Endothelial cell of umbilical vein (primary cell): Measurements from ENCODE around the gene CBL. TPM values are rescaled to one million over a fixed set of nuclear protein-coding genes. Genes with fewer than 3 reads are reported as not detected.

Source experiments
- BruUV-seq: library from RNA; stranded (reverse); fragments of 400-500 nt; replicated peaks from 2 replicates; lab custom pipeline; 2021; lab: Mats Ljungman, UMichigan
- CTCF ChIA-PET: fragments of 300-600, 350-600 bp; sonication (Branson Sonifier 250); formaldehyde crosslinking; loops from one replicate; lab custom pipeline; 2021; ENCODE audit warnings: antibody characterized with exemption, inconsistent platforms; lab: Charles Lee
- POLR2A ChIA-PET: fragments of 300-600, 350-600 bp; sonication (Branson Sonifier 250); formaldehyde crosslinking; loops from one replicate; lab custom pipeline; 2021; ENCODE audit warnings: antibody characterized with exemption, inconsistent platforms; lab: Charles Lee
- DNase-seq: peaks from one replicate; pipeline ENCODE4 v3.0.0-alpha.2; 2011; ENCODE audit warnings: low read depth, low spot score
- FAIRE-seq: peaks from 2 replicates; lab custom pipeline; 2011; peaks lifted over from hg19 to GRCh38; lab: Jason Lieb, UNC
- H2AFZ ChIP-seq: 2 replicates; pipeline ENCODE4 v1.6.0; 2012; ENCODE audit warnings: low read depth, low read length, control low read depth, inconsistent platforms
- H3K27ac ChIP-seq: 2 replicates; pipeline ENCODE4 v1.5.1; 2011; ENCODE audit warnings: low read depth, mild to moderate bottlenecking, control low read depth, low read length, moderate library complexity; ENCODE audit not compliant: insufficient read depth
- H3K27me3 ChIP-seq, 2 experiments: 2 replicates each; pipeline versions ENCODE4 v1.6.0 to v1.6.1; 2011; ENCODE audit warnings: low read length in 2 of 2, mixed read lengths in 1 of 2; ENCODE audit not compliant: control insufficient read depth in 2 of 2, insufficient read depth in 2 of 2
- H3K36me3 ChIP-seq, 2 experiments: 2 replicates in 1 of 2; 3 replicates in 1 of 2; pipeline ENCODE4 v1.5.1; 2011; ENCODE audit warnings: low read length in 2 of 2, mild to moderate bottlenecking in 1 of 2, moderate library complexity in 1 of 2; ENCODE audit not compliant: control insufficient read depth in 2 of 2, insufficient read depth in 2 of 2; ENCODE audit errors: extremely low read depth in 1 of 2
- H3K4me1 ChIP-seq: 3 replicates; pipeline ENCODE4 v1.5.1; 2011; ENCODE audit warnings: mild to moderate bottlenecking, low read length; ENCODE audit not compliant: control insufficient read depth, insufficient read depth; ENCODE audit errors: extremely low read depth
- H3K4me2 ChIP-seq: 2 replicates; pipeline ENCODE4 v1.6.1; 2011; ENCODE audit warnings: low read length, control low read depth, mixed read lengths; ENCODE audit not compliant: insufficient read depth
- H3K4me3 ChIP-seq, 3 experiments: fragments of 200-600 bp in 1 of 3; sonication (generic), shearing (Covaris generic) in 1 of 3; replicated peaks in 1 of 3; 2 replicates each; pipeline ENCODE4 v1.5.1; 2011 to 2016; ENCODE audit warnings: control low read depth in 3 of 3, low read length in 3 of 3, mild to moderate bottlenecking in 2 of 3, inconsistent platforms in 1 of 3, low read depth in 1 of 3, moderate library complexity in 1 of 3; ENCODE audit not compliant: insufficient read depth in 1 of 3
- H3K79me2 ChIP-seq: 2 replicates; pipeline ENCODE4 v1.6.0; 2012; ENCODE audit warnings: low read length, inconsistent platforms; ENCODE audit not compliant: control insufficient read depth, insufficient read depth
- H3K9ac ChIP-seq: replicated peaks from 2 replicates; pipeline ENCODE3; 2011; ENCODE audit warnings: low read length, control low read depth; ENCODE audit not compliant: insufficient read depth; ENCODE audit errors: extremely low read depth
- H3K9me1 ChIP-seq: replicated peaks from 3 replicates; pipeline ENCODE4 v1.6.0; 2011; ENCODE audit warnings: mild to moderate bottlenecking, low read length; ENCODE audit not compliant: control insufficient read depth, insufficient read depth; ENCODE audit errors: extremely low read depth
- H3K9me3 ChIP-seq: replicated peaks from 2 replicates; pipeline ENCODE4 v1.5.1; 2012; ENCODE audit warnings: low read length, inconsistent platforms; ENCODE audit not compliant: control insufficient read depth, insufficient read depth
- H4K20me1 ChIP-seq: replicated peaks from 2 replicates; pipeline ENCODE3; 2011; ENCODE audit warnings: mild to moderate bottlenecking, low read length; ENCODE audit not compliant: control insufficient read depth, insufficient read depth; ENCODE audit errors: extremely low read depth
- CTCF ChIP-seq, 2 donors: IDR thresholded peaks; 1 replicate in 1 of 2; 2 replicates in 1 of 2; pipeline ENCODE4 v1.5.1; 2011; ENCODE audit warnings: low read length in 2 of 2, mild to moderate bottlenecking in 2 of 2, moderate library complexity in 2 of 2, control low read depth in 1 of 2, inconsistent platforms in 1 of 2, low read depth in 1 of 2; ENCODE audit not compliant: insufficient read depth in 1 of 2; ENCODE audit errors: extremely low read depth in 1 of 2
- EZH2 ChIP-seq: IDR thresholded peaks from 2 replicates; pipeline ENCODE4 v1.6.1; 2012; ENCODE audit warnings: borderline replicate concordance, low read depth, mild to moderate bottlenecking, moderate library complexity, low read length, inconsistent platforms; ENCODE audit not compliant: severe bottlenecking
- FOS ChIP-seq: IDR thresholded peaks from 2 replicates; pipeline ENCODE4 v1.6.1; 2011; ENCODE audit warnings: mild to moderate bottlenecking, low read length, moderate library complexity, borderline replicate concordance; ENCODE audit not compliant: insufficient read depth
- GATA2 ChIP-seq: IDR thresholded peaks from 2 replicates; pipeline ENCODE4 v1.7.0; 2011; ENCODE audit warnings: low read depth, mild to moderate bottlenecking, moderate library complexity, mixed read lengths, low read length; ENCODE audit not compliant: insufficient read length, insufficient read depth
- JUN ChIP-seq: IDR thresholded peaks from 2 replicates; pipeline ENCODE4 v1.6.1; 2011; ENCODE audit warnings: borderline replicate concordance, low read depth; ENCODE audit not compliant: insufficient read length, insufficient read depth
- MAX ChIP-seq: IDR thresholded peaks from 2 replicates; pipeline ENCODE4 v1.6.1; 2011; ENCODE audit not compliant: insufficient read depth, insufficient read length
- MYC ChIP-seq: IDR thresholded peaks from one replicate; pipeline ENCODE4 v1.6.1; 2011; ENCODE audit warnings: mild to moderate bottlenecking, low read depth, low read length
- POLR2A ChIP-seq: IDR thresholded peaks from 2 replicates; pipeline ENCODE4 v1.6.1; 2012; ENCODE audit warnings: low read depth, mild to moderate bottlenecking, control low read depth, low read length
- POLR2AphosphoS5 ChIP-seq: IDR thresholded peaks from 2 replicates; pipeline ENCODE4 v1.6.1; 2012; ENCODE audit warnings: low read depth, mild to moderate bottlenecking, control low read depth, low read length, moderate library complexity; ENCODE audit not compliant: insufficient read depth
- dilution Hi-C: fragments of 300-500 bp; cut with MboI; formaldehyde crosslinking; loops from one replicate; pipeline ENCODE4 v1.15.0; 2019; ENCODE audit warnings: low sequenced_read_pairs; ENCODE audit not compliant: extremely low pct_ligation_motif_present
- intact Hi-C: fragments of 100-400 bp; cut with micrococcal nuclease; formaldehyde crosslinking; loops from one replicate; pipeline ENCODE4 v1.10.0; 2022
- polyA plus RNA-seq, 4 experiments: library from polyadenylated mRNA; depleted of rRNA in 3 of 4; stranded (reverse) in 3 of 4; unstranded in 1 of 4; fragments of >200 nt; gene quantifications; 2 replicates each; pipeline versions ENCODE4 v1.2.1 to v1.2.3, GENCODE V29; 2011 to 2012; ENCODE audit warnings: missing spikeins in 1 of 4
- total RNA-seq: library from RNA; stranded (reverse); gene quantifications from 2 replicates; pipeline ENCODE4 v1.2.3, GENCODE V29; 2021

Gene CBL
- total and polyA plus RNA-seq, 2 donors (not counting 3 experiments of a cell fraction or from before 2014, with no cell fraction given) = 15.5 to 41.5 TPM

DNA sequence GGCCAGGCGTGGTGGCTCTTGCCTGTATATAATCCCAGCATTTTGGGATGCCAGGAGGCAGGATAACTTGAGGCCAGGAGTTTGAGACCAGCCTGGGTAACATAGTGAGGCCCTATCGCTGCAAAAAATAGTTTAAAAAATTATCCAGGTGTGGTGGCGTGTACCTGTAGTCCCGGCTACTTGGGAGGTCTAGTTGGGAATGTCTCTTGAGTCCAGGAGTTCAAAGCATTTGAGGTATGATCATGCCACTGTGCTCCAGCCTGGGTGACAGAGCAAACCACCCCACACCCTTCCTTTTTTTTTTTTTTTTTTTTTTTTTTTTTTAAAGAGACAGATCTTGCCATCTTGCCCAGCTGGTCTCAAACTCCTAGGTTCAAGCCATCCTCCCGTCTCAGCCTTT lies 16.8 kb downstream of the CBL start:
- dilution Hi-C loops = no loop called here
- no peaks in the 10 kb centered on the region for H4K20me1 ChIP-seq

More for the DNA sequence above, 16.8 kb downstream of the CBL start:
- CTCF ChIA-PET = interaction anchor here (1.0 to 1.6 kb wide), 4 partner anchors 8 to 17 kb away, joined by 4 to 7 read pairs (median 4); partner anchors contain the start of gene CBL
- DNase-seq (no peak), FAIRE-seq (no peak)
- Histone ChIP-seq H3K4me3 (no peak overlapping the region), H3K9me3 (no peaks in the 10 kb centered on the region), H3K4me2 (no peak overlapping the region), H3K9me1 (no peaks in the 10 kb centered on the region), H3K79me2 (peaks cover 70% of the 10 kb centered on the region), H3K36me3 (no peaks in the 10 kb centered on the region), H3K9ac (no peak overlapping the region), H2AFZ (no peak overlapping the region), H3K4me1 (peaks cover 5% of the 10 kb centered on the region), H3K27ac (no peak overlapping the region), H3K27me3 (no peaks in the 10 kb centered on the region)
- intact Hi-C loops = no loop called here
- POLR2A ChIA-PET = no interaction called here
- BruUV-seq = no TSS peak
- TF ChIP-seq FOS (no peak), GATA2 (no peak), POLR2A (no peak), CTCF (IDR thresholded peaks at IDR 0.05; ENCODE audit: extremely low read depth in 1 of 2, insufficient read depth in 1 of 2, low read depth in 1 of 2, low read length in 2 of 2) (no peak), POLR2AphosphoS5 (no peak), MAX (no peak), JUN (no peak), EZH2 (no peak), MYC (no peak)
